SHP77 treated with DMSO at 0.1 percent for 48 hours (cell line): ENCODE results near the gene KCNA3.

Source experiments
- DNase-seq: peaks from one replicate; lab custom pipeline; 2025; lab: John Stamatoyannopoulos, UW

The KCNA3 gene

GRCh38 chr1:110638058-110638457 lies 36.7 kb downstream of the KCNA3 start:
- DNase-seq: no peak

- no peak for DNase-seq
These were observed 37.3 kb downstream of the KCNA3 start for GRCh38 chr1:110637475-110637874.

GRCh38 chr1:110636149-110636935 lies 38.4 kb downstream of the KCNA3 start:
- no peak for DNase-seq

DNA sequence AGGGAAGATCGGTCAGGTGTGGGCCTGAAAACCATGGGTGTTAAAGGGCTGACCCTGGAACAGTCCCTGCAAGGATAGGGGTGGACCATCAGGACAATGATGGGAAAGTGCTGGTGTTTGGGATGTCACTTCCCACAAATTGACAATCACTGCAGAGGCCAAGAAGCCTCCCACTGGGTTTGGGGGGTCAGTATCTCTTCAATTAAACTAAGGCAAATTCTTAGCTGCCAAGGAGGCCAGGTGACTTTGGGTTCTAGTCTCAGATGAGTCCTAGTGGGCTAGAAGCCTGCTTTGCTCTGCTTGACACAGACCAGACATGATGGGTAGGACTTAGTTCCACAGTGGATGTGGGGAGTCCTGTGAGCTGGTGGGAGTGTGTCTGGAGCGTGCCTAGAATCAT lies 39.3 kb downstream of the KCNA3 start:
- no peak for DNase-seq

GRCh38 chr1:110634455-110635311 lies 40.1 kb downstream of the KCNA3 start:
- DNase-seq: no peak

DNA sequence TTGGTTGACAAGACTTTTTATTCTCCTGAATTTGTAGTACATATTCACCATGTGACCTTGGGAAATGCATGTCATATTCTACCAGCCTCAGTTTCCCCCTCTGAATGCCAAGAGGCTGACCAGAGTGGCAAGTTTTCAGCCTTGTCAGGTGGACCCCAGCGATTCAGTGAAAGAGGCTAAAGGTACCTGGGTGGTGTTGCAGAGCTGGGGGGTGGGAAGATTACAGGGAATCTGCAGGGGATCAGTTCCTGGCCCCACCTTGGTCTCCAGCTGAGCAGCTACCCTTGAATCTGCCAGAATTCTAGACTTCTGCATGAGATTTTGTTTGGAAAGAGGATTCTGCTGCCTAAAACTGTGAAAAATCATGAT lies 40.7 kb downstream of the KCNA3 start:
- no peak for DNase-seq

DNA sequence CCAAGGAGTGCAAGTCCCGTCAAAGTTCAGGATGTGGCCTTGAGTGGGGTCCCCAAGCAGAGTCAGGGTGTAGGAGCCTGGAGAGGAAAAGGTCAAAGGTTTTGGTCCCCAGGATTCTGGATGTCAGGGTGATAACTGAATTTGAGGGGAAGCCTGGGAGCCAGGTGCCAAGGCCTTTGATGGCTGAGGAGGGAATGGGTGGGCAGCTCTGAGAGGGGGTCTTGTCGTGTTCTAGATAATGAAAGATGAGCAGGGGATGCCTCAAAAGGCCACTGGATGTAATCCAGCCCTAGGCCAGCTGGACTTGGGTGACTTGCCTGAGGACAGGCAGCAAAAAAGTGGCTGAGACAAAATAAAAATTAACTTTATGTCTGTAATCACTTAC lies 41.1 kb downstream of the KCNA3 start:
- no peak for DNase-seq

DNA sequence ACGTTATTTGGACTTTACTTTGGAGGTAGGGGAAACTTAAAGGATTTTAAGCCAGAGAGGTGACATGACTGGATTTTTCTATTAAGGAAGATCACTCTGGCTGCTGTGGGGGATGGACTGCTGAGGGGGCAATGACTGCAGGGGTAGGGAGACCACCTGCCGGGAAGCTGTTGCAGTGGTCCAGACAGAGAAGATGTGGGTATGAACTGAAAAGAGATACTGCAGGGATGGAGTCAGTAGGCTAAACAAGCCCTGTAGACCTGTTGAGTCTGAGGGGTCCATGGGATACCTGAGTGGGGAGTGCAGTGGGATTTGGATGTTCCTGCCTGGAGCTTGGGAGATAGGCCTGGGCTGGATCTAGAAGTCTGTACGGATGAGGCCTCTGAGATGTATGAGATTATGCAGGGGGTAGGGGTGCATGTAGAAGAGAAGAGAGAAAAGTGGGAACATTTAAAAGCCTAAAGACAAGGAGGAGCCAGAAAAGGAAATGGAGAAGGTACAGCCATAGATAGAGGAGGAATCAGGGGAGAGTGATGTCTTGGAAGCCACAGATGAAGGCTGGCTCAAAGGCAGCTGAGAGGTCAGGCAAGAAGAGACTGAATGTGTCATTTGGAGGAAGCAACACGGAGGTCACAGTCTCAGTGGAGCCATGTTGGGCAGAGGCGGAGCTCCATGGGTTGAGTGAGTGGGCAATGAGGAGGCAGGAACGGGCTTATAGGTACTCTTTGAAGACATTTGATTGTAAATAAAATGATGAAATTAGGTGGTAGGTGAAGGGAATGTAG lies 42.7 kb downstream of the KCNA3 start:
- no peak for DNase-seq

GRCh38 chr1:110630839-110631663 lies 43.7 kb downstream of the KCNA3 start:
- DNase-seq: peak; percentile 38

DNA sequence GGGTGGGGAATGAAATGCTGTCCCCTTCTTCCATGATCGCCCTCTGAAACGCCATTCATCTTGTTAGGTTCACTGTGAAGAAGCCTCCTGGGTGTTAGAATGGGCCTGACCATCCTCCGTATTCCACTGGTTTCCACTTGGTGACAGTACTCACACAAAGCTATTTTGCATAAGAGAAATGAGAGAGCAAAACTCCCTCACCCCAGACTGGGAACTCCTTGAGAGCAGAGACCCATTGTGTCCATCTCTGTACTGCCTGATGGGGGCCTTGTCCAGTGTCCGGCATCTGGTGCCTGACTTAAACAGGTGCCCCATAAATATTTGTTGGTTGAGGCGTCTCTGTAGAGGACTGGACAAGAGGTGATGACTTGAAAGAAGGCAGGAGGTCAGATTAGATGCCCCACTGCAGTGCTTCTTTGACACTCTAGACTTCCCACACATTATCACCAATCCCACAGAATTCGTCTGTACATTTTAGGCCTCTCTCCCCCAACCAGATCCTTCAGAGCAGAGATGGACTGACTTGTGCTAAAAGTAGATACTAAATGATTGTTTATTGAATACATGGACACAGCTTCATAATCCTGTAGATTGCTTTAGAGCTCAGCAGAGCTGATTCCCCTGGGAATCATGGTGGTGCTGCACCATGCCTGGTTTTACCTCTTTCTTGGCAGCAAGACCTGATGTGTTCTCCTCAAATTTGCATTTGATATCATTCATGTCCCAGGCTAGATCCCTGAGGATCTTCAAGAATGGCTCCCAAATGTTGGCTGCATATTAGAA lies 46.2 kb downstream of the KCNA3 start:
- DNase-seq: no peak

DNA sequence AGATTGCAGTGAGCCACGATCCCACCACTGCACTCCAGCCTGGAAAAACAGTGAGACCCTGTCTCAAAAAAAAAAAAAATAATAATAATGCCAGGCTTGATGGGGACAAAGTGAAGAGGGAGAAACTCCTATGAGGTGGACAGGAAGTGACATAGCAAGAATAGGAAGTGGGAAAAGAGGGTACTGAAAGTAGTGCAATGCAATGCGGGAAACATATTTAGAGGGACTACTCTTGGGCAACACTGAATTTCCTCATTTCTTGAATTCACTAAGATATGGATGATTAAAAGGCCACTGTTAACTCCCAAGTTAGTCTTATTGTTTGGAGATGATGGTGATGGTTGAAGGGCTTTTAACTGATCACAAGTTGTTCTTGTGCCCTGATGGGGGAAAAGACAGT lies 47.0 kb downstream of the KCNA3 start:
- no peak for DNase-seq

GRCh38 chr1:110626889-110627288 lies 47.9 kb downstream of the KCNA3 start:
- no peak for DNase-seq
